ENCODE data around the gene KLHDC8A. TPM values are rescaled to one million over a fixed set of nuclear protein-coding genes. Genes with fewer than 3 reads are reported as not detected.
A peak's percentile ranks its signal among the peaks of the same experiment; 100 is the strongest.

KLHDC8A gene
- polyA plus RNA-seq, 1 donor (not counting 4 experiments of a cell fraction or from before 2014, with no cell fraction given), result not detected

DNA sequence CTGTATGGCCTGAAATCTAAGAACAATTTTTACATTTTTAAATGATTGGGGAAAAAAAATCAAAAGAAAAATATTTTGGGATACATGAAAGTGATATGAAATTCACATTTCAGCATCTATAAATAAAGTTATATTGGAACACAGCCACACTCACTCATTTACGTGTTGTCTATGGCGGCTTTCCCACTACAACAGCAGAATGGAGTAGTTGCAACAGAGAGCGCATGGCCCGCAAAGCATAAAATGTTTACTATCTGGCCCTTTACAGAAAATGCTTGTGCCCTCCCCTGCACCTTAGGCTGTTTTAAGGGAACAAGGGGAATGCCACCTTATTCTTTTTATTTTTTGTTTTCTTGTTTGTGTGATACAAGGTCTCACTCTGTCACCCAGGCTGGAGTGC lies 3.5 kb downstream of the KLHDC8A start:
- Histone ChIP-seq H3K27me3 (ENCODE audit: control insufficient read depth, extremely low read depth, insufficient read depth, low read length) (peaks cover 12% of the 10 kb centered on the region), H3K27ac (ENCODE audit: control insufficient read depth, insufficient read depth, low read length) (no peak overlapping the region), H3K4me1 (ENCODE audit: control insufficient read depth, extremely low read depth, insufficient read depth, low read length) (no peaks in the 10 kb centered on the region), H3K9me3 (ENCODE audit: control insufficient read depth, low read depth, low read length) (no peaks in the 10 kb centered on the region), H3K9me1 (ENCODE audit: control insufficient read depth, extremely low read depth, insufficient read depth, low read length) (no peaks in the 10 kb centered on the region), H3K4me2 (ENCODE audit: control insufficient read depth, extremely low read depth, insufficient read depth, low read depth, low read length) (no peak overlapping the region), H3K4me3 (ENCODE audit: control insufficient read depth in 2 of 3, extremely low read depth in 1 of 3, insufficient read depth in 2 of 3, low read depth in 1 of 3, low read length in 3 of 3) (no peak overlapping the region), H3K9ac (ENCODE audit: control insufficient read depth, extremely low read depth, insufficient read depth, low read length) (no peak overlapping the region), H3K79me2 (ENCODE audit: control insufficient read depth, insufficient read depth, low read length) (no peaks in the 10 kb centered on the region), H3K36me3 (ENCODE audit: control insufficient read depth in 2 of 2, extremely low read depth in 1 of 2, insufficient read depth in 2 of 2, low read length in 2 of 2) (no peaks in the 10 kb centered on the region), H2AFZ (ENCODE audit: control insufficient read depth, low read length) (no peak overlapping the region), H4K20me1 (ENCODE audit: control insufficient read depth, extremely low read depth, insufficient read depth, low read length) (no peaks in the 10 kb centered on the region)
- dilution Hi-C loops (cut with MboI; ENCODE audit: extremely low pct_ligation_motif_present, low sequenced_read_pairs), result no loop called here
- TF ChIP-seq, protein P1, sequence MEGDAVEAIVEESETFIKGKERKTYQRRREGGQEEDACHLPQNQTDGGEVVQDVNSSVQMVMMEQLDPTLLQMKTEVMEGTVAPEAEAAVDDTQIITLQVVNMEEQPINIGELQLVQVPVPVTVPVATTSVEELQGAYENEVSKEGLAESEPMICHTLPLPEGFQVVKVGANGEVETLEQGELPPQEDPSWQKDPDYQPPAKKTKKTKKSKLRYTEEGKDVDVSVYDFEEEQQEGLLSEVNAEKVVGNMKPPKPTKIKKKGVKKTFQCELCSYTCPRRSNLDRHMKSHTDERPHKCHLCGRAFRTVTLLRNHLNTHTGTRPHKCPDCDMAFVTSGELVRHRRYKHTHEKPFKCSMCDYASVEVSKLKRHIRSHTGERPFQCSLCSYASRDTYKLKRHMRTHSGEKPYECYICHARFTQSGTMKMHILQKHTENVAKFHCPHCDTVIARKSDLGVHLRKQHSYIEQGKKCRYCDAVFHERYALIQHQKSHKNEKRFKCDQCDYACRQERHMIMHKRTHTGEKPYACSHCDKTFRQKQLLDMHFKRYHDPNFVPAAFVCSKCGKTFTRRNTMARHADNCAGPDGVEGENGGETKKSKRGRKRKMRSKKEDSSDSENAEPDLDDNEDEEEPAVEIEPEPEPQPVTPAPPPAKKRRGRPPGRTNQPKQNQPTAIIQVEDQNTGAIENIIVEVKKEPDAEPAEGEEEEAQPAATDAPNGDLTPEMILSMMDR (optimal IDR thresholded peaks at IDR 0.05 in 1 of 3, IDR thresholded peaks at IDR 0.05 in 1 of 3, conservative IDR thresholded peaks at IDR 0.05 in 1 of 3; ENCODE audit: extremely low read depth in 1 of 3, insufficient read depth in 2 of 3, low read length in 3 of 3), result no peak
- DNase-seq (ENCODE audit: low read depth, low spot score) (no peak), FAIRE-seq (no peak)

DNA sequence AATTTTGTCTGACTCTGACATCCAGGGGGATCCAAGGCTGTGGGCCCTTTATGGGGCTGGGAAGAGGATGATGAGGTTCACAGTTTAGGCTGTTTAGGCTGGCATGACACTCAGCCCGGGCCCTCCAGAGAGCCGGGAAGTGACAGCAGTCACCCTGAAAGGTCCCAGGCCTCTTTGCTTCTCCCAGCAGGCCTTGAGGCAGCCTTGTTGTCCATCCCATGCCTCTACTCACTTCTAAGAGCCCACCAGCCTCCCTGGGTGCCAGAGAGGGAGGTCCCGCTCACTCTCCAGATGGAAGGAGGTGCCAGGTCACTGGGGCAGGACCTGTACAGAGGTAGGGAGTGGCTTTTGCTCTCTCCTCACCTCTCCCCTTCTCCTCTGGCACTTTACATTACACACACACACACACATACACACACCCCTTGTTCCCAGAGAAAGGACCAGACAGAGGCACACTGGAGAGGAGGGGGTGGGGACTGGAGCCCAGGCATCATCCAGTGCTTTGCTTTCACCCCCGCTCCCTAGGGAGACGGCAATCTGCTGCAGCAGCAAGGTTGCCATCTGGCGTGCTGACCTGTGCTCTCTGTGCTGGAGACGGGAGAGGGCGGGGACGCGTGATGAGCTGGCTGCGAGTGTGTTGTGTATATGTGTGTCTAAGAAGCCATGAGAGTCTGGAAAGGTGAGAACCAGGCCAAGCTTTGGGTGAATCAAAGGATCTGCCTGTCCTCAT lies 4.6 kb downstream of the KLHDC8A start:
- H4K20me1 ChIP-seq (ENCODE audit: control insufficient read depth, extremely low read depth, insufficient read depth, low read length), result no peaks in the 10 kb centered on the region
- dilution Hi-C loops (cut with MboI; ENCODE audit: extremely low pct_ligation_motif_present, low sequenced_read_pairs), result no loop called here
- H3K9me3 ChIP-seq (ENCODE audit: control insufficient read depth, low read depth, low read length), result no peaks in the 10 kb centered on the region
- H3K4me3 ChIP-seq (ENCODE audit: control insufficient read depth in 2 of 3, extremely low read depth in 1 of 3, insufficient read depth in 2 of 3, low read depth in 1 of 3, low read length in 3 of 3), result no peak overlapping the region
- peak overlapping the region; percentile 35 for H2AFZ ChIP-seq (ENCODE audit: control insufficient read depth, low read length)
- H3K9me1 ChIP-seq (ENCODE audit: control insufficient read depth, extremely low read depth, insufficient read depth, low read length), result no peaks in the 10 kb centered on the region
- peaks cover 13% of the 10 kb centered on the region for H3K27me3 ChIP-seq (ENCODE audit: control insufficient read depth, extremely low read depth, insufficient read depth, low read length)
- H3K79me2 ChIP-seq (ENCODE audit: control insufficient read depth, insufficient read depth, low read length), result no peaks in the 10 kb centered on the region
- TF ChIP-seq EZH2 (IDR thresholded peaks at IDR 0.05; ENCODE audit: low read length), result no peak
- TF ChIP-seq, protein P1 (optimal IDR thresholded peaks at IDR 0.05 in 1 of 3, IDR thresholded peaks at IDR 0.05 in 1 of 3, conservative IDR thresholded peaks at IDR 0.05 in 1 of 3; ENCODE audit: extremely low read depth in 1 of 3, insufficient read depth in 2 of 3, low read length in 3 of 3), result peak in 1 of 3 experiments; percentile 66
- H3K4me2 ChIP-seq (ENCODE audit: control insufficient read depth, extremely low read depth, insufficient read depth, low read depth, low read length), result no peak overlapping the region
- no peaks in the 10 kb centered on the region for H3K36me3 ChIP-seq (ENCODE audit: control insufficient read depth in 2 of 2, extremely low read depth in 1 of 2, insufficient read depth in 2 of 2, low read length in 2 of 2)
- DNase-seq (ENCODE audit: low read depth, low spot score) (no peak), FAIRE-seq (peak; percentile 67)
- no peak overlapping the region for H3K9ac ChIP-seq (ENCODE audit: control insufficient read depth, extremely low read depth, insufficient read depth, low read length)
- no peak overlapping the region for H3K27ac ChIP-seq (ENCODE audit: control insufficient read depth, insufficient read depth, low read length)
- H3K4me1 ChIP-seq (ENCODE audit: control insufficient read depth, extremely low read depth, insufficient read depth, low read length), result no peaks in the 10 kb centered on the region

Data from keratinocyte (primary cell).